ENCODE data around the gene FBXO5.
A peak's percentile ranks its signal among the peaks of the same experiment; 100 is the strongest.

The FBXO5 gene

GRCh38 chr6:152950240-152950639 lies 32.6 kb downstream of the FBXO5 start:
- no peak for TF ChIP-seq CTCF (IDR thresholded peaks at IDR 0.05; ENCODE audit: low read depth, low read length, missing control alignments)
- DNase-seq (ENCODE audit: low read depth) = no peak
- no peak overlapping the region for H3K4me3 ChIP-seq (ENCODE audit: low read depth, low read length)

- no peak for DNase-seq (ENCODE audit: low read depth)
- no peak overlapping the region for H3K4me3 ChIP-seq (ENCODE audit: low read depth, low read length)
- TF ChIP-seq CTCF (IDR thresholded peaks at IDR 0.05; ENCODE audit: low read depth, low read length, missing control alignments) = peak; percentile 58
These were observed 34.6 kb downstream of the FBXO5 start for GRCh38 chr6:152948150-152948768.

- no peak for TF ChIP-seq CTCF (IDR thresholded peaks at IDR 0.05; ENCODE audit: low read depth, low read length, missing control alignments)
- H3K4me3 ChIP-seq (ENCODE audit: low read depth, low read length) = no peak overlapping the region
- no peak for DNase-seq (ENCODE audit: low read depth)
These were observed 35.8 kb downstream of the FBXO5 start for GRCh38 chr6:152946995-152947394.

GRCh38 chr6:152946484-152946883 lies 36.4 kb downstream of the FBXO5 start:
- no peak for TF ChIP-seq CTCF (IDR thresholded peaks at IDR 0.05; ENCODE audit: low read depth, low read length, missing control alignments)
- DNase-seq (ENCODE audit: low read depth) = no peak
- H3K4me3 ChIP-seq (ENCODE audit: low read depth, low read length) = no peak overlapping the region

- DNase-seq (ENCODE audit: low read depth) = no peak
These were observed 39.5 kb downstream of the FBXO5 start for GRCh38 chr6:152943260-152943897.

GRCh38 chr6:152942319-152942869 lies 40.4 kb downstream of the FBXO5 start:
- TF ChIP-seq CTCF (IDR thresholded peaks at IDR 0.05; ENCODE audit: low read depth, low read length, missing control alignments) = no peak

More at GRCh38 chr6:152943260-152943897, 39.5 kb downstream of the FBXO5 start:
- TF ChIP-seq CTCF (IDR thresholded peaks at IDR 0.05; ENCODE audit: low read depth, low read length, missing control alignments) = no peak
- no peak overlapping the region for H3K4me3 ChIP-seq (ENCODE audit: low read depth, low read length)

More at GRCh38 chr6:152942319-152942869, 40.4 kb downstream of the FBXO5 start:
- DNase-seq (ENCODE audit: low read depth) = no peak
- H3K4me3 ChIP-seq (ENCODE audit: low read depth, low read length) = no peak overlapping the region
